ENCODE measurements around the gene FOSB. TPM values are rescaled to one million over a fixed set of nuclear protein-coding genes. Genes with fewer than 3 reads are reported as not detected.

Gene FOSB
- total and polyA plus RNA-seq, 7 donors = 0.32 to 9.4 (median 1.5) TPM

DNA sequence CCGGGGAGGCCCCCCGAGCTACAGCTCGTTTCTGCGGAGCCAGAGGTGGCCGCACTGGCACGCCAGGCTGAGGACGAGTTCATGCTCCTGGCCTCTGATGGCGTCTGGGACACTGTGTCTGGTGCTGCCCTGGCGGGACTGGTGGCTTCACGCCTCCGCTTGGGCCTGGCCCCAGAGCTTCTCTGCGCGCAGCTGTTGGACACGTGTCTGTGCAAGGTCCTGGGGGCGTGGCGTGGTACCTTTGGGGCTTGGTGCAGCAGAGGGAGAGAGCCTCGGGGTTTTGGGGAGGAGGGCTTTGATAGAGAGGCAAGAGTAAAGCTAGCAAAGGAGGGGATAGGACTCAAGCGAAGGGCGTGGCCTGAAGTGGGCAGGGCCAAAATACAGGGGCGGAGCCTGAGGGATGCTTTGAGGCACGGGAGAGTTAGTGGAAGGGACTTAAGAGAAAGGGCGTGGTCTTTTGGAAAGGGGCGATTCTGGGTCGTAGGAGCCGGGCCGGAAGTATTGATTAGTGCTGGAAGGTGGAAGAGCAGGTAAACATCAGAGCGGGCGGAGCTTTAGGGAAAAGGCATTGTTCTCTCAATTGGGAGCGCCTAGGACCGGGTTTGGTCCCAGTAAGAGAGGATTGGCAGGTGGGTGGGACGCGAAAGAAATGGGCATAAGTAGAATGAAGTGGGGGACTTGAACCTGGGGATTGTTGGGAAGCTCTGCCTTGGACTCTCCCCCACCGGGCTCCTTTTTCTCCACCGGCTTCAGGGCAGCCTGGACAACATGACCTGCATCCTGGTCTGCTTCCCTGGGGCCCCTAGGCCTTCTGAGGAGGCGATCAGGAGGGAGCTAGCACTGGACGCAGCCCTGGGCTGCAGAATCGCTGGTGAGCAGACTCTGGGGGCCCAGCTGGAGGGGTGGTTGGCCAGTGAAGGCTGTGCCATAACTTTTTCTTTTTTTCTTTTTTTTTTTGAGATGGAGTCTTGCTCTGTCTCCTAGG lies 31.7 kb downstream of the FOSB start:
- H3K27me3 ChIP-seq (ENCODE audit: insufficient read depth in 3 of 3, low read length in 2 of 3) = peaks cover 0 to 43% (median 2%) of the 10 kb centered on the region in 3 donors
- peaks cover 9% of the 10 kb centered on the region for H3K4me1 ChIP-seq
- intact Hi-C loops (cut with DNase I) = loop anchor here (1.0 to 10.0 kb wide), 3 partner anchors 20 to 175 kb away; partner anchors contain the start of gene CKM (in 1 of the 2)
- 8 to 10% (median 10%) methylated on average over 37 of the region's 37 CpGs for WGBS, 3 donors
- peak overlapping the region; percentile 39 for H3K4me3 ChIP-seq
- no peaks in the 10 kb centered on the region for H3K9me3 ChIP-seq
- TF ChIP-seq, protein P1, sequence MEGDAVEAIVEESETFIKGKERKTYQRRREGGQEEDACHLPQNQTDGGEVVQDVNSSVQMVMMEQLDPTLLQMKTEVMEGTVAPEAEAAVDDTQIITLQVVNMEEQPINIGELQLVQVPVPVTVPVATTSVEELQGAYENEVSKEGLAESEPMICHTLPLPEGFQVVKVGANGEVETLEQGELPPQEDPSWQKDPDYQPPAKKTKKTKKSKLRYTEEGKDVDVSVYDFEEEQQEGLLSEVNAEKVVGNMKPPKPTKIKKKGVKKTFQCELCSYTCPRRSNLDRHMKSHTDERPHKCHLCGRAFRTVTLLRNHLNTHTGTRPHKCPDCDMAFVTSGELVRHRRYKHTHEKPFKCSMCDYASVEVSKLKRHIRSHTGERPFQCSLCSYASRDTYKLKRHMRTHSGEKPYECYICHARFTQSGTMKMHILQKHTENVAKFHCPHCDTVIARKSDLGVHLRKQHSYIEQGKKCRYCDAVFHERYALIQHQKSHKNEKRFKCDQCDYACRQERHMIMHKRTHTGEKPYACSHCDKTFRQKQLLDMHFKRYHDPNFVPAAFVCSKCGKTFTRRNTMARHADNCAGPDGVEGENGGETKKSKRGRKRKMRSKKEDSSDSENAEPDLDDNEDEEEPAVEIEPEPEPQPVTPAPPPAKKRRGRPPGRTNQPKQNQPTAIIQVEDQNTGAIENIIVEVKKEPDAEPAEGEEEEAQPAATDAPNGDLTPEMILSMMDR (IDR thresholded peaks at IDR 0.05) = no peak
- no peaks in the 10 kb centered on the region for H3K36me3 ChIP-seq (ENCODE audit: insufficient read depth in 1 of 2, low read depth in 1 of 2)
- ATAC-seq = peak; percentile 31 to 57 (median 51)
- peak; percentile 62 to 80 for DNase-seq
- no peak overlapping the region for H3K27ac ChIP-seq

DNA sequence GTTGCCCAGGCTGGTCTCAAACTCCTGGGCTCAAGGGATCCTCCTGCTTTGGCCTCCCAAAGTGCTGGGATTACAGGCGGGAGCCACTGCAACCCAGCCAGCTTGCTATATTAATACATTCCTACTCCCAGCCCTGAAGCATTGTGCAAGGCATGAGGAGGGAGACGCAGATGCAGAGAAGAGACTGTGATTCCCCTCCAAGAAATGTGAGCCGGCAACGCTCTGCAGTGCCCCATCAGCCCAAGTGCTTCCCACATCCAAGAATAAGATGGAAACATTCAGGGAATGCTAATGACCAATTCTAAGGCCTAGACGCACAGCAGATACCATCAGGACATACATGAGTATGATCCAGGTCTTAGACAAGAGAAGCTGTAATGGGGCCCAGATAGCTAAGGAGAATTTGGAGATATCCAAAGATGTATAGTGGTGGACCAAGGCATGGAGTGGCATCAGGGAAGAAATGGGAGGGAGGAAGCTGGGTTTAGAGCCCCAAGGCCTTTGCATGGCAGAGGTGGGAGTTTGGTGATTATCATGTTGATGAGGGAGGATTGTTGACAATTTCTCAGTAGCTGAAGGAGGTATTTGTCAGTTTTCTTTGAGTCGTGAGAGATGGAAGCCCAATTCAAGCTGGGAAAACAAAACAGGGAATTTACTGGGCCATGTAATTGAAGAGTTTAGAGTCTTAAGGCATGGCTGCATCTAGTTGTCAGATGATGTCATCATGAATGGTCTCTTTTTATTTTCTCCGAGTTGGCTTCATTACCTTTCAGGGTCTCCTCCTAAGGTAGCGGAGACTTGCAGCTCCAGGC lies 33.3 kb downstream of the FOSB start:
- WGBS, 3 donors = 77 to 80% (median 79%) methylated on average over 8 of the region's 8 CpGs
- H3K4me1 ChIP-seq = peaks cover 9% of the 10 kb centered on the region
- TF ChIP-seq, protein P1 (IDR thresholded peaks at IDR 0.05) = no peak

DNA sequence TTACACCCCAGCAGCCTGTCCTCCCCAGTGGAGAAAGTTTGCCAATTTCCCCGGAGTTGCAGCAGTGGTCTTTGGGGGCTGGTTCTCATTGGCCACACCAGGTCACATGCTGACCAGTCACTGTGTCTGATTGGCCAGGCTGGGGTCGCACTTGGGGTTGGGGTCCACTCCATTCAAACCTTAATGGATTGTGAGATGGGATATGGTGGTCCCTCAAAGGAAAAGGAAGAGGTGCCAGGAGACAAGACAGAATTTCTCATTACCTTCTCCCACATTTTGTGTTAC lies 33.9 kb downstream of the FOSB start:
- no peaks in the 10 kb centered on the region for H3K9me3 ChIP-seq
- no peak for ATAC-seq
- no peak overlapping the region for H3K27ac ChIP-seq
- no peak overlapping the region for H3K4me3 ChIP-seq
- H3K27me3 ChIP-seq (ENCODE audit: insufficient read depth in 3 of 3, low read length in 2 of 3) = peaks cover 0 to 38% (median 2%) of the 10 kb centered on the region in 3 donors
- H3K36me3 ChIP-seq (ENCODE audit: insufficient read depth in 1 of 2, low read depth in 1 of 2) = no peaks in the 10 kb centered on the region
- DNase-seq = no peak
- intact Hi-C loops (cut with DNase I) = no loop called here
- H3K4me1 ChIP-seq = peaks cover 9% of the 10 kb centered on the region
- TF ChIP-seq, protein P1 (IDR thresholded peaks at IDR 0.05) = no peak
- WGBS, 3 donors = 37 to 61% (median 46%) methylated on average over 2 of the region's 2 CpGs

More for the DNA sequence above, 33.3 kb downstream of the FOSB start:
- no peak overlapping the region for H3K4me3 ChIP-seq
- H3K36me3 ChIP-seq (ENCODE audit: insufficient read depth in 1 of 2, low read depth in 1 of 2) = no peaks in the 10 kb centered on the region
- DNase-seq (no peak), ATAC-seq (no peak)
- H3K9me3 ChIP-seq = no peaks in the 10 kb centered on the region
- H3K27ac ChIP-seq = no peak overlapping the region
- H3K27me3 ChIP-seq (ENCODE audit: insufficient read depth in 3 of 3, low read length in 2 of 3) = peaks cover 0 to 38% (median 2%) of the 10 kb centered on the region in 3 donors
- intact Hi-C loops (cut with DNase I) = no loop called here

DNA sequence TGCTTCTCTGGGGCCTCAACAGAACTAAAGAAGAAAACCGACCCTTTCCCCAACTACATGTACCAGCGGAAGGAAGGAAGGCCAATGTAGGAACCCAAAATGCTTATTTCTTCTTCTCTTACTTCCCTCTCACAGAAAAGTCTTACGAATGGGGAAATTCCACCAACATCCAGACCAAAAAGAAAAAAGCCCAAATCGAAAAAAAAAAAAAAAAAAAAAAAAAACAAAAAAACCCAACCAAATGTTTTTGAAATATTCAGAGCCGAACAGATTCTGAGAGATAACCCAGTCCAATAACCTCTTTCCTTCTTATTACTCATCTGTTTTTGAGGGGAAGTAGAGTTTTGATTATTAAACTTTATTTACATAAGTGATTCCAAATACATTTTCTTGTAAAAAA lies 34.3 kb downstream of the FOSB start:
- no peak for ATAC-seq
- Histone ChIP-seq H3K4me3 (no peak overlapping the region), H3K36me3 (ENCODE audit: insufficient read depth in 1 of 2, low read depth in 1 of 2) (no peaks in the 10 kb centered on the region), H3K27me3 (ENCODE audit: insufficient read depth in 3 of 3, low read length in 2 of 3) (peaks cover 0 to 37% (median 2%) of the 10 kb centered on the region in 3 donors), H3K27ac (no peak overlapping the region), H3K4me1 (peaks cover 9% of the 10 kb centered on the region), H3K9me3 (no peaks in the 10 kb centered on the region)
- 65 to 71% (median 69%) methylated on average over 5 of the region's 5 CpGs for WGBS, 3 donors
- no peak for DNase-seq
- intact Hi-C loops (cut with DNase I) = no loop called here
- TF ChIP-seq, protein P1 (IDR thresholded peaks at IDR 0.05) = no peak

All from psoas muscle (tissue), 8 donors.